PFSK-1 (cell line): Measurements from ENCODE around the gene RAB6A.

Experiments
- REST ChIP-seq, 2 experiments: IDR thresholded peaks; 2 replicates each; pipeline versions ENCODE4 v1.6.1 to v1.8.0; 2011 to 2012; ENCODE audit warnings: low read depth in 2 of 2, low read length in 2 of 2, control low read depth in 1 of 2, inconsistent platforms in 1 of 2, mild to moderate bottlenecking in 1 of 2, moderate library complexity in 1 of 2; ENCODE audit not compliant: insufficient read depth in 1 of 2
- SIN3A ChIP-seq: IDR thresholded peaks from 2 replicates; pipeline ENCODE4 v1.6.1; 2012; ENCODE audit warnings: mild to moderate bottlenecking, low read length, moderate library complexity, borderline replicate concordance; ENCODE audit not compliant: insufficient read depth
- TAF1 ChIP-seq: IDR thresholded peaks from 2 replicates; pipeline ENCODE4 v1.6.1; 2012; ENCODE audit warnings: low read length, control low read depth, borderline replicate concordance; ENCODE audit not compliant: insufficient read depth

GRCh38 chr11:73649206-73649605 lies 111.7 kb downstream of the RAB6A start:
- TF ChIP-seq TAF1 = no peak
- TF ChIP-seq SIN3A = no peak
- no peak for TF ChIP-seq REST (IDR thresholded peaks at IDR 0.05; ENCODE audit: insufficient read depth in 1 of 2, low read depth in 2 of 2, low read length in 2 of 2)
